ENCODE results near the gene AK1. TPM values are rescaled to one million over a fixed set of nuclear protein-coding genes. Genes with fewer than 3 reads are reported as not detected.
A peak's percentile ranks its signal among the peaks of the same experiment; 100 is the strongest.

The AK1 gene
- total and polyA plus RNA-seq, 9 of the 15 experiments (the other 6 are each of a cell fraction or from before 2014, with no cell fraction given): 10.1 to 71.8 (median 39.0) TPM

DNA sequence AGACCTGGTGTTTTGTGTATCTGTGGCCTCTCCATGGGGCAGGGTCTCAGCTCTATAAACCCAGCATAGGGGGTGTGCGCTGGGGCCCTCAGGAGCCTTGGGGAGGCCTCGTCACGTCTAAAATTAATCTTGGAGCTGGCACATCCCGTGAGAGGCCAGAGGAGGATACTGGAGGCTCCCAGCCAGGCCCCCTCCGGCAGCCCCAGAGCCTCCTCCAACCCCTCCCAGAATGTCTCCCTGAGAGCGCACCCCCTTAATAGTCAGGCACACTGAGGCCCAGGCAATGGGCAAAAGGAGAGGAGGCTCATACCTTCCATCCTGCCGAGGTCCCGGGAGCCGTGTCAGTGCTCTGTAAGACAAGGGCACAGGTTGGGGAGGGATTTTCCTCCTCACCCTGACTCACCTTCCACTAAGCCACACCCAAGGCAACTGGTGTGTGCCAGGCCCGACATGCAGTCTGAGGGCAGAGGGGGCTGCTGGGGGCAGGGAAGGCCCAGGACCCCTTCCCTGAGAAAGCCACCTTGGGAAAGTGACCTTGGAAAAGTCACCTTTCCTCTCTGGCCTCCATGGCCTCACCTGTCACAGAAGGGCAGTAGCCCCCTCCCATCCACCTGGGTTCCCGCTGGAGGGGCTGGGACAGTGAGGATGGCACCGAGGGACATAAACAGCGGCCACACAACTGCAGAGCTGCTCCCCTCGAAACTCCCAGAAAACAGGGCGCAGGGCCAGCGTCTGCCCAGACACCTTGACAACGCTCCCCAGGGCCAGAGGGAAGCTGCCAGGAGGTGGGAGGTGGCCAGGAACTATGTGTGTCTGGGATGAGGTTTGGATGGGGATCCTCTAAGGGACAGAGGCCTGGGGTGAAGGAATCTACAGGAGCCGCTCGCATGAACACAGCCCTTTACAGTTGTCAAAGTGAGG lies 2.9 kb downstream of the AK1 start:
- ChIA-PET POLR2A (interaction anchor here (0.7 to 2.4 kb wide), 3 partner anchors 12 to 89 kb away, joined by 3 to 9 read pairs (median 3); partner anchors contain the start of gene CDK9), CTCF (ENCODE audit: low intra/inter-chr PET ratio) (no interaction called here)
- Histone ChIP-seq H3K79me2 (ENCODE audit: control insufficient read depth, insufficient read depth, low read length) (peaks cover 12% of the 10 kb centered on the region; the same call in 2 of the 3 replicates), H4K20me1 (replicated peaks; ENCODE audit: control insufficient read depth, insufficient read depth, low read length) (no peaks in the 10 kb centered on the region), H3K9ac (ENCODE audit: insufficient read depth in 1 of 2, low read depth in 2 of 2, low read length in 2 of 2) (peak overlapping the region in 1 of 2 experiments; percentile 69; a peak in 2 of 4 replicates), H3K4me3 (no peak overlapping the region), H2AFZ (ENCODE audit: low read depth, low read length) (no peak overlapping the region), H3K27me3 (ENCODE audit: control insufficient read depth in 2 of 2, insufficient read depth in 2 of 2, low read length in 2 of 2) (no peaks in the 10 kb centered on the region), H3K9me3 (replicated peaks; ENCODE audit: control insufficient read depth, insufficient read depth, low read depth, low read length) (no peaks in the 10 kb centered on the region), H3K4me1 (replicated peaks in 1 of 2; ENCODE audit: control insufficient read depth in 2 of 2, insufficient read depth in 2 of 2, low read length in 2 of 2) (peaks cover 20 to 61% of the 10 kb centered on the region in 2 experiments; a peak in 4 of 5 replicates), H3K4me2 (ENCODE audit: insufficient read depth, low read length) (no peak overlapping the region), H3K27ac (ENCODE audit: extremely low read depth, low read depth, low read length) (no peak overlapping the region), H3K36me3 (ENCODE audit: control insufficient read depth, insufficient read depth, low read length) (peaks cover 5% of the 10 kb centered on the region; the same call in 1 of the 3 replicates), H3K9me1 (ENCODE audit: control insufficient read depth, insufficient read depth, low read length) (no peaks in the 10 kb centered on the region)
- no peak for ATAC-seq
- BruUV-seq (replicated peaks): TSS peak; percentile 33
- TF ChIP-seq IFI16 (CRISPR knock-in tag; IDR thresholded peaks at IDR 0.05) (no peak), SMARCB1 (IDR thresholded peaks at IDR 0.05; ENCODE audit: insufficient read length, low read depth) (no peak), ZNF384 (IDR thresholded peaks at IDR 0.05; ENCODE audit: low read depth, low read length) (no peak), CEBPG (CRISPR knock-in tag; IDR thresholded peaks at IDR 0.05) (no peak), CEBPG (tag; conservative IDR thresholded peaks at IDR 0.05 in 1 of 2, IDR thresholded peaks at IDR 0.05 in 1 of 2) (no peak), ZNF507 (tag; conservative IDR thresholded peaks at IDR 0.05) (no peak), CXXC5 (CRISPR knock-in tag; IDR thresholded peaks at IDR 0.05) (no peak), RAD21 (CRISPR knock-in tag; conservative IDR thresholded peaks at IDR 0.05 in 1 of 2, IDR thresholded peaks at IDR 0.05 in 1 of 2) (no peak), KLF16 (IDR thresholded peaks at IDR 0.05) (no peak)
- no peak for DNase-seq (ENCODE audit: extremely low read depth in 1 of 4, low spot score in 3 of 4)
- no peak for FAIRE-seq
- in situ Hi-C loops (cut with MboI) (loop anchor here (5.0 to 10.0 kb wide), 5 partner anchors 38 to 372 kb away; partner anchors contain the start of gene TOR2A), intact Hi-C loops (cut with micrococcal nuclease) (loop anchor here (5.0 to 10.0 kb wide), 2 partner anchors 72 to 280 kb away; partner anchors contain the start of gene FPGS)
- 91% methylated on average over 15 of the region's 19 CpGs for WGBS (ENCODE audit: insufficient coverage, low coverage, missing lambda C conversion rate)
